Germinal center (tissue), 1 donor: ENCODE measurements around the gene FRMPD4.

Experiments used
- DNase-seq: peaks from one replicate; pipeline ENCODE4 v3.0.0; 2012; ENCODE audit warnings: mixed read lengths, low spot score

The FRMPD4 gene

DNA sequence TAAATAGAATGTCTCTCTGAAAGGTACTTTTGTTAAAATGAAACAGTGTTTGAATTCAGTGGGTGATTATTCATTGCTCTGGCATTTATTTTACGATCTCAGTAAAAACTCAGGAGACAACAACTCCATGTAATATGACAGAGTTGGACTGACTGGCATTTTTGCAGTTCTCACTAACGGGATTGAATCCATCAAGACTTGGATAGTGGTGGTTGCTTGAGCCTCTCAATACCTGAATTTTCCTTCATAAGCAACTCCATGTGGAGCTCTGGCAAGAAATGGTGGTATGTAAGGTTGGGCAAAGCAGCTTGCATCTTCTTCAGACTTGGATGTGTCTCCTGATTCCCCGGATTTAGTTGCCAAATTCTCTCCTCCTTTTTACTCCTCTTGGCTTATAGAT lies 72.7 kb downstream of the FRMPD4 start:
- DNase-seq: no peak

GRCh38 chrX:12223650-12224049 lies 85.4 kb downstream of the FRMPD4 start:
- DNase-seq: no peak

GRCh38 chrX:12225107-12225506 lies 86.8 kb downstream of the FRMPD4 start:
- no peak for DNase-seq

- DNase-seq: no peak
Measured at GRCh38 chrX:12227412-12228041, 89.3 kb downstream of the FRMPD4 start.

GRCh38 chrX:12228862-12229261 lies 90.6 kb downstream of the FRMPD4 start:
- no peak for DNase-seq

- DNase-seq: no peak
Measured at GRCh38 chrX:12229986-12230385, 91.7 kb downstream of the FRMPD4 start.

DNA sequence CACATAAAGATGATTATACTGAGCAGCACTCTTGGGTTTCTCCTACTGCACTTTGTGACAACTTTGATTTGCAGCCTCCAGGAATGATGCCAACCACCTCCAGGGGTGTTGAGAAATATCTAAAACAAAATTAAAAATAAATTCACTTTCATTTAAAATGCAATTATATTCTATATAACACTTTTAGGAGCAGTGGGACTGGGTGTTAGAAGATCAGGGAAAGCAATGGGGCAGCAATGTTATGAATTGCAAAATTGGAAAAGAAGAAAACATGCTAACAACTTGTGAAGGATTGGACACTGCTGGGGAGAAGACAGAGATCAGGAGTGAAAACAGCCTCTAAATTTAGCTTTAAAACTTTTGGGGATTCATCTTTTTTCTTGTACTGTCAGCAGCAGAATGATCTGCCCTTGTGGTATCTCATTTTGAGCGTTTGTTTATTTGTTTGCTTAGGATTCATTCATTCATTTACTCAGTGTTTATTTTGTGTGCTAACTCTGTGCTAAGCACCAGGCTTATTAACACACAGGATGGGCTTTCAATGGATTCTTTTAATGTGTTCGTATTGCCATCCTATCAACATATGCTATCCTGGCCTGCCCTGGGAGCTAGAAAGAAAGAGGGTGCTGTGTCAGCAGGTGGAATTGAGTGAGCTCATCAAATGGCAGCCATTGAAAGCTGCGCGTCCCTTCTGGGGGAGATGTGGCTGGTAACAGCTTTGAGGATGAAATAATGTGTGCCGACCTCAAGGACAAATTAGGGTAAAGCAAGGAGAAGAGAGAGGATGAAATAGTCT lies 96.5 kb downstream of the FRMPD4 start:
- DNase-seq: no peak

- DNase-seq: no peak
Measured at GRCh38 chrX:12236156-12236555, 97.9 kb downstream of the FRMPD4 start.

DNA sequence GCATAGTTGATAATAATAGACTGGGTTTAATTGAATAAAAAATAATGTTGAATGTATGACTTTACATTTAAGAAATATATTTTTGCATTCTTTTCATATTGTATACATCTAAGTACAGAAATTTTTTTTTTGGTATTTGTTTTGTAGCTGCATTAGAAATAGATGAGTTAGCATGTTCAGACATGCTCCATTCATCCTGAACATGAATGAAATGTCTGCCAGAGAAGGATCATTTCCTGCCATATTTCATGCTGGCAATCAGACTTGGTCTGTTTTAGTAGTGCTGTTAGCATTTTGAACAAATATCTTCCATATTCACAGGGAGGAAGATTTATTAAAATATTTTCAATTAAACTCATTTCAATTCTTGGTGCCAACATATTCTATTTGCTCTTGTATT lies 98.9 kb downstream of the FRMPD4 start:
- DNase-seq: no peak

GRCh38 chrX:12237771-12238170 lies 99.5 kb downstream of the FRMPD4 start:
- no peak for DNase-seq

GRCh38 chrX:12239356-12240082 lies 101.2 kb downstream of the FRMPD4 start:
- DNase-seq: no peak

- no peak for DNase-seq
Measured at GRCh38 chrX:12240491-12240890, 102.2 kb downstream of the FRMPD4 start.

- no peak for DNase-seq
Measured at GRCh38 chrX:12241026-12241425, 102.8 kb downstream of the FRMPD4 start.

GRCh38 chrX:12245650-12246645 lies 107.7 kb downstream of the FRMPD4 start:
- DNase-seq: no peak

- DNase-seq: no peak
Measured at GRCh38 chrX:12249997-12250396, 111.7 kb downstream of the FRMPD4 start.

DNA sequence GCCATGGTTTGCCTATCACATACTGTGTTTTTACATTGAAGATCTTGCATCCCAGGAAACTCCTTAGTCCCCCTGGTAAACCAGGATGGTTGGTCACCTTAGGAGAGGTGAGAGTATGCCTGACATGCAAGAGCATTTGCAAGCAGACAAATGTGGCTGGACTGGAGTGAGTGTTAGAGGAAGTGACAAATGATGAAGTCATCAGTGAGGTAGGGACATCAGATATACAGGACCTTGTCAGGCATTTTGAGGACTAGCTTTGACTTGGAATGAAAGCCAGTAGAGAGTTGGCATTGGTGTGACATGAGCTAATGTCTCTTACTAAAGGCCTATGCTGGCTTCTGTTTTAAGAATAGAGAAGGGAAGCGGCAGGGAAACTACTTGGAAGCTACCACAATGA lies 124.9 kb downstream of the FRMPD4 start:
- DNase-seq: no peak

GRCh38 chrX:12269484-12269883 lies 131.2 kb downstream of the FRMPD4 start:
- no peak for DNase-seq

GRCh38 chrX:12278151-12278550 lies 139.9 kb downstream of the FRMPD4 start:
- DNase-seq: no peak

DNA sequence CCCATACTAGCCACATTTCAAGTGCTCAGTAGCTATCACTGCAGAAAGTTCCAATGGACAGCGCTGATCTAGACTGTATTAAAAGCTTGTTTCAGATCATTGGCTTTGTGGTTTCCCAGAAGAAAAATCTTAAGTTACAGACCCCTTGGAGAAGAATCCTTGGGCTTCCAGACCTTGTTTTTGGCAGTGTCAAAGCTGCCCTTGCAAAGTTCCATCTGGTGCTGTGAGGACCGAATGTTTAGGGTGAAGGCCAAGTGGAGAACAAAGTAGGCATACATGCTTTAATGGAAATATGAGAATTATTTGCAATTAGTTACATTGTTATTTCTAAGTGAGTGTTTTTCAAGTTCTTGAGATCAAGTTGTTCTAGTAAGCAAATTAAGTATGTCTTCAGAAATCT lies 144.7 kb downstream of the FRMPD4 start:
- DNase-seq: no peak

- DNase-seq: no peak
Measured at GRCh38 chrX:12292996-12293765, 154.9 kb downstream of the FRMPD4 start.

DNA sequence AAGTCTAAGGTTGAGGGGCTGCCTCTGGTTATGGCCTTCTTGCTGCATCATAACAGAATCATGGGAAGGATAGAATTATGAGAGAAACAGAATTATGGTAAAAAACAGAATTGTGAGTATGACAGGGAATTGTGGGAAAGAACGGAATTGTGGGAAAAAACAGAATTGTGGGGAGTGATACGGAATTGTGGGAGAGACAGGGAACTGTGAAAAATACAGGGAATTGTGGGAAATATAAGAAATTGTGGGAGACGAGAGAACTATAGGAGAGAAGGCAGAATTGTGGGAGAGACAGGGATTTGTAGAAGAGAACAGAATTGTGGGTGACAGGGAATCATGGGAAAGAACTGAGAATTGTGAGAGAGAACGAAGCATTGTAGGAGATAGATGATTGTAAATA lies 159.1 kb downstream of the FRMPD4 start:
- DNase-seq: no peak
